Transverse colon (tissue), 4 donors: ENCODE measurements around the gene VAV1. TPM values are rescaled to one million over a fixed set of nuclear protein-coding genes. Genes with fewer than 3 reads are reported as not detected.

Experiments used
- DNase-seq: peaks from one replicate; pipeline ENCODE4 v3.0.0-alpha.2; 2019
- H3K27ac ChIP-seq, 4 donors: fragments of 200-600 bp; sonication (generic); 2 replicates each; pipeline ENCODE4 v1.5.1; 2016 to 2018; ENCODE audit warnings: inconsistent platforms in 4 of 4
- H3K27me3 ChIP-seq: fragments of 200-600 bp; sonication (generic); 2 replicates; pipeline ENCODE4 v1.5.1; 2017; ENCODE audit warnings: inconsistent platforms
- H3K36me3 ChIP-seq, 4 donors: fragments of 200-600 bp; sonication (generic); 2 replicates each; pipeline ENCODE4 v1.5.1; 2017 to 2019; ENCODE audit warnings: inconsistent platforms in 4 of 4
- H3K4me1 ChIP-seq, 4 donors: fragments of 200-600 bp; sonication (generic); 2 replicates each; pipeline ENCODE4 v1.5.1; 2017 to 2020; ENCODE audit warnings: inconsistent platforms in 4 of 4
- H3K4me3 ChIP-seq, 4 donors: fragments of 200-600 bp; sonication (generic); 1 replicate in 1 of 4; 2 replicates in 3 of 4; pipeline versions ENCODE4 v1.5.1 to v1.6.1; 2017 to 2019; ENCODE audit warnings: inconsistent platforms in 4 of 4
- H3K9me3 ChIP-seq, 2 donors: fragments of 200-600 bp; sonication (generic); 2 replicates each; pipeline ENCODE4 v1.5.1; 2017 to 2019; ENCODE audit warnings: inconsistent platforms in 2 of 2
- CTCF ChIP-seq, 5 experiments: fragments of 200-600 bp in 3 of 5; fragments of 450-650 bp in 2 of 5; sonication (generic) in 3 of 5; IDR thresholded peaks; 1 replicate in 2 of 5; 2 replicates in 3 of 5; pipeline ENCODE4 v1.5.1; 2016 to 2017; ENCODE audit warnings: antibody characterized with exemption in 5 of 5, inconsistent platforms in 3 of 5, mild to moderate bottlenecking in 2 of 5, moderate library complexity in 1 of 5
- EP300 ChIP-seq: sonication (generic); formaldehyde crosslinking; IDR thresholded peaks from one replicate; pipeline ENCODE4 v1.6.1; 2017; ENCODE audit warnings: antibody characterized with exemption, low read depth
- POLR2A ChIP-seq: fragments of 450-650 bp; IDR thresholded peaks from one replicate; pipeline ENCODE4 v1.6.1; 2016; ENCODE audit warnings: antibody characterized with exemption, mild to moderate bottlenecking, moderate library complexity
- POLR2AphosphoS5 ChIP-seq, 3 donors: sonication (generic); formaldehyde crosslinking; IDR thresholded peaks; one replicate each; pipeline ENCODE4 v1.6.1; 2016; ENCODE audit warnings: antibody characterized with exemption in 3 of 3
- WGBS, 2 donors: methylation state at CpG; one replicate each; pipeline ENCODE4 v1.1.5; 2018; ENCODE audit warnings: low coverage in 1 of 2; 5-methylcytosine and 5-hydroxymethylcytosine counted together
- in situ Hi-C, 4 donors: fragments of 200-750 bp; cut with MboI; loops; one replicate each; pipeline versions ENCODE4 v1.15.0 to v1.15.1; 2017; ENCODE audit warnings: low sequenced_read_pairs in 3 of 4, low pct_ligation_motif_present in 1 of 4, low pct_unique_long_range_greater_than_20kb in 1 of 4
- intact Hi-C: fragments of 100-400 bp; cut with DNase I; formaldehyde crosslinking; loops from one replicate; pipeline ENCODE4 v1.15.1; 2023; ENCODE audit warnings: low total_unique reads
- total RNA-seq, 4 donors: library from RNA; depleted of rRNA; stranded (reverse); fragments of >200 nt; gene quantifications; one replicate each; pipeline ENCODE4 v1.1.0, GENCODE V29; 2016

VAV1 gene
- total RNA-seq, 4 donors from 2014 or later = 0.60 to 10.8 (median 6.0) TPM

GRCh38 chr19:6851359-6851758, 78.9 kb downstream of the VAV1 start:
- no peak for DNase-seq
- intact Hi-C loops = no loop called here
- TF ChIP-seq CTCF (IDR thresholded peaks at IDR 0.05) = no peak
- no peak for TF ChIP-seq POLR2A
- TF ChIP-seq EP300 = no peak
- no peak for TF ChIP-seq POLR2AphosphoS5 (IDR thresholded peaks at IDR 0.05)
- 83 to 89% methylated on average over 1 of the region's 1 CpG for WGBS, 2 donors
- Histone ChIP-seq H3K36me3 (no peaks in the 10 kb centered on the region), H3K9me3 (no peaks in the 10 kb centered on the region), H3K27me3 (no peaks in the 10 kb centered on the region), H3K27ac (no peak overlapping the region), H3K4me1 (no peaks in the 10 kb centered on the region), H3K4me3 (no peak overlapping the region)
- in situ Hi-C loops = loop anchor here (25.0 kb wide), 4 partner anchors 114 to 339 kb away; partner anchors contain the start of genes GPR108 (in 2 of the 4), TRIP10 (in 2 of the 4), TUBB4A (in 2 of the 4) and C3 (in 1 of the 4)

DNA sequence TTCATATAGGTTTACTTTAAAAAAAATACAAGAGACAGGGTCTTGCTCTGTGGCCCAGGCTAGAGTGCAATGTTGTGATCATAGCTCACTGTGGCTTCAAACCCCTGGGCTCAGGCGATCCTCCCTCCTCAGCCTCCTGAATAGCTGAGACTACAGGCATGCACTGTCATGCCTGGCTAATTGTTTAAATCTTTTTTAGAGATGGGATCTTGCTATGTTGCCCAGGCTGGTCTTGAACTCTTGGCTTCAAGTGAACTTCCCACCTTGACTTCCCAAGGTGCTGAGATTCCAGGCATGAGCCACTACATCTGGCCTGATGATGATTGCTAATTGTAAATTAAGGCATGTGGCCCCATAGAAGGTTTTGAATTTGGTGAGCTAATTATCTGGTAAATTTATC, 79.5 kb downstream of the VAV1 start:
- no peak overlapping the region for H3K27ac ChIP-seq
- H3K36me3 ChIP-seq = no peaks in the 10 kb centered on the region
- no peaks in the 10 kb centered on the region for H3K27me3 ChIP-seq
- in situ Hi-C loops (loop anchor here (25.0 kb wide), 4 partner anchors 115 to 340 kb away; partner anchors contain the start of genes GPR108 (in 2 of the 4), TRIP10 (in 2 of the 4), TUBB4A (in 2 of the 4) and C3 (in 1 of the 4)), intact Hi-C loops (no loop called here)
- no peak overlapping the region for H3K4me3 ChIP-seq
- TF ChIP-seq CTCF (IDR thresholded peaks at IDR 0.05) (no peak), POLR2AphosphoS5 (IDR thresholded peaks at IDR 0.05) (no peak), EP300 (no peak), POLR2A (no peak)
- no peaks in the 10 kb centered on the region for H3K9me3 ChIP-seq
- no peak for DNase-seq
- WGBS, 2 donors = 100% methylated on average over 1 of the region's 1 CpG
- no peaks in the 10 kb centered on the region for H3K4me1 ChIP-seq

DNA sequence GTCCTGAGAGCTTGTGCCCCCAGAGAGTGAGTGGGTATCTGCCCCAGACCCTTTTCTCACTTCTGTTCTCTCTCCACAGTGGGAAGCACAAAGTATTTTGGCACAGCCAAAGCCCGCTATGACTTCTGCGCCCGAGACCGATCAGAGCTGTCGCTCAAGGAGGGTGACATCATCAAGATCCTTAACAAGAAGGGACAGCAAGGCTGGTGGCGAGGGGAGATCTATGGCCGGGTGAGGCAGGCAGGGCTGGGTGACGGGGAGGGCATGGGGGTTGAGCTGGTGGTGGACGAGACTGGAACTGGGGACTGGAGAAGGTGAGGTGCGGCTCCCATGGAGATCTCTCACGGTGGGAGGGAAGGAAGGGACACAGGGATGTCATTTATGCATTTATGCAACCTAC, 81.4 kb downstream of the VAV1 start:
- no peaks in the 10 kb centered on the region for H3K9me3 ChIP-seq
- WGBS, 2 donors = 92 to 93% methylated on average over 2 to 11 of the region's 11 CpGs
- in situ Hi-C loops (loop anchor here (25.0 kb wide), 4 partner anchors 117 to 342 kb away; partner anchors contain the start of genes GPR108 (in 2 of the 4), TRIP10 (in 2 of the 4), TUBB4A (in 2 of the 4) and C3 (in 1 of the 4)), intact Hi-C loops (no loop called here)
- no peaks in the 10 kb centered on the region for H3K36me3 ChIP-seq
- DNase-seq = no peak
- no peak overlapping the region for H3K27ac ChIP-seq
- no peaks in the 10 kb centered on the region for H3K4me1 ChIP-seq
- no peak overlapping the region for H3K4me3 ChIP-seq
- H3K27me3 ChIP-seq = no peaks in the 10 kb centered on the region
- TF ChIP-seq CTCF (IDR thresholded peaks at IDR 0.05) (no peak), EP300 (no peak)

GRCh38 chr19:6854758-6855157, 82.2 kb downstream of the VAV1 start:
- DNase-seq = no peak
- WGBS, 2 donors = 86 to 91% methylated on average over 2 of the region's 2 CpGs
- H3K36me3 ChIP-seq = no peaks in the 10 kb centered on the region
- no peak for TF ChIP-seq EP300
- TF ChIP-seq POLR2A = no peak
- TF ChIP-seq POLR2AphosphoS5 (IDR thresholded peaks at IDR 0.05) = no peak
- TF ChIP-seq CTCF (IDR thresholded peaks at IDR 0.05) = no peak
- H3K27ac ChIP-seq = no peak overlapping the region
- no peaks in the 10 kb centered on the region for H3K9me3 ChIP-seq
- intact Hi-C loops = no loop called here
- no peak overlapping the region for H3K4me3 ChIP-seq
- in situ Hi-C loops = loop anchor here (25.0 kb wide), 4 partner anchors 117 to 342 kb away; partner anchors contain the start of genes GPR108 (in 2 of the 4), TRIP10 (in 2 of the 4), TUBB4A (in 2 of the 4) and C3 (in 1 of the 4)
- H3K4me1 ChIP-seq = no peaks in the 10 kb centered on the region
- no peaks in the 10 kb centered on the region for H3K27me3 ChIP-seq
